ENCODE results near the gene DAB2IP.

DAB2IP gene

GRCh38 chr9:121743441-121744001 lies 92.1 kb downstream of the DAB2IP start:
- peak overlapping the region; percentile 71 for H3K4me3 ChIP-seq (ENCODE audit: low read length)
- TF ChIP-seq, protein P1, sequence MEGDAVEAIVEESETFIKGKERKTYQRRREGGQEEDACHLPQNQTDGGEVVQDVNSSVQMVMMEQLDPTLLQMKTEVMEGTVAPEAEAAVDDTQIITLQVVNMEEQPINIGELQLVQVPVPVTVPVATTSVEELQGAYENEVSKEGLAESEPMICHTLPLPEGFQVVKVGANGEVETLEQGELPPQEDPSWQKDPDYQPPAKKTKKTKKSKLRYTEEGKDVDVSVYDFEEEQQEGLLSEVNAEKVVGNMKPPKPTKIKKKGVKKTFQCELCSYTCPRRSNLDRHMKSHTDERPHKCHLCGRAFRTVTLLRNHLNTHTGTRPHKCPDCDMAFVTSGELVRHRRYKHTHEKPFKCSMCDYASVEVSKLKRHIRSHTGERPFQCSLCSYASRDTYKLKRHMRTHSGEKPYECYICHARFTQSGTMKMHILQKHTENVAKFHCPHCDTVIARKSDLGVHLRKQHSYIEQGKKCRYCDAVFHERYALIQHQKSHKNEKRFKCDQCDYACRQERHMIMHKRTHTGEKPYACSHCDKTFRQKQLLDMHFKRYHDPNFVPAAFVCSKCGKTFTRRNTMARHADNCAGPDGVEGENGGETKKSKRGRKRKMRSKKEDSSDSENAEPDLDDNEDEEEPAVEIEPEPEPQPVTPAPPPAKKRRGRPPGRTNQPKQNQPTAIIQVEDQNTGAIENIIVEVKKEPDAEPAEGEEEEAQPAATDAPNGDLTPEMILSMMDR (conservative IDR thresholded peaks at IDR 0.05; ENCODE audit: low read length), result no peak
- DNase-seq (ENCODE audit: low read depth), result peak; percentile 86

GRCh38 chr9:121744002-121744686 lies 92.7 kb downstream of the DAB2IP start:
- peak overlapping the region; percentile 71 for H3K4me3 ChIP-seq (ENCODE audit: low read length)
- peak; percentile 75 for DNase-seq (ENCODE audit: low read depth)
- TF ChIP-seq, protein P1 (conservative IDR thresholded peaks at IDR 0.05; ENCODE audit: low read length), result peak; percentile 53

GRCh38 chr9:121744687-121745395 lies 93.4 kb downstream of the DAB2IP start:
- TF ChIP-seq, protein P1 (conservative IDR thresholded peaks at IDR 0.05; ENCODE audit: low read length), result no peak
- peak; percentile 49 for DNase-seq (ENCODE audit: low read depth)
- H3K4me3 ChIP-seq (ENCODE audit: low read length), result peak overlapping the region; percentile 71

- DNase-seq (ENCODE audit: low read depth), result no peak
- TF ChIP-seq, protein P1 (conservative IDR thresholded peaks at IDR 0.05; ENCODE audit: low read length), result no peak
- H3K4me3 ChIP-seq (ENCODE audit: low read length), result peak overlapping the region; percentile 71
These were observed 93.9 kb downstream of the DAB2IP start for GRCh38 chr9:121745396-121745695.

DNA sequence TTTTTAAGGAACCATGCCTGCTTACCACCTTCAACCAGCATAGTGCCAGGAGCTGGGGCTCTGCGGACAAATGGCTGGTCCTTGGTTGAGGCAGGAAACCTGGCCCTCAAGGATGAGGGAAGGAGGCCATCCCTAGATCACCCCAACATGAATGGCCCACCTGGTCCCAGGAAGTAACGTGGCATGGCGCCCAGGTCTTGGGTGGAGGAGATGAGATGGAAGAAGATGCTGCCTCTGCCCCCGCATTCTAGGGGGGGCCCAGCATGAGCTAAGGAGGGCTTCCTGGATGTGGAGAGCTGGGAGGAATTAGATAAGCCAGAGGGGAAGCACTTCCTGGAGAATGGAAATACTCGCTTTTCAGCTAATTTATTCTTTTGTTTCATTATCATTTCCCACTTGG lies 95.0 kb downstream of the DAB2IP start:
- TF ChIP-seq, protein P1 (conservative IDR thresholded peaks at IDR 0.05; ENCODE audit: low read length), result no peak
- no peak for DNase-seq (ENCODE audit: low read depth)
- H3K4me3 ChIP-seq (ENCODE audit: low read length), result no peak overlapping the region

DNA sequence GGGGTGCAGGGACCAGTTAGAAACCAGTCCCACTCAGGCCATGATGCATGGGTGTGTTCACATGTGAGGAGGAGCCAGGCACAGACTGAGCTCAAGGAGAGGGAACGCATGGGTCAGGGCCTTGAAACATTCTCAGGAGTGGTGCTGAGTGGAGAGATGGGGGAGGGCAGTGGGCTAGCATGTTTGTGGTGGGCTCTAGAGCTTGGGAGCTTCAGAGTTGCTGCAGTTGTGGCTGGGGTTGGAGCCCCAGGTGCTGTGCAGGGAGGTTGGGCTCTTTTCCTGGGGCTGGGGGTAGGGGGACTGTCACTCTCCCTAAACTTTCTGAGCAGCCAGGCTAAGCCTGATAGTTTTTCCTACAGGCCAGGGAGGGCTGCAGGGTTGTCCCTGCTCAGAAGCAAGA lies 95.4 kb downstream of the DAB2IP start:
- no peak for DNase-seq (ENCODE audit: low read depth)
- no peak overlapping the region for H3K4me3 ChIP-seq (ENCODE audit: low read length)
- TF ChIP-seq, protein P1 (conservative IDR thresholded peaks at IDR 0.05; ENCODE audit: low read length), result no peak

- no peak overlapping the region for H3K4me3 ChIP-seq (ENCODE audit: low read length)
- TF ChIP-seq, protein P1 (conservative IDR thresholded peaks at IDR 0.05; ENCODE audit: low read length), result no peak
- no peak for DNase-seq (ENCODE audit: low read depth)
These were observed 96.6 kb downstream of the DAB2IP start for GRCh38 chr9:121748074-121748473.
